ENCODE measurements around the gene KRTCAP2. TPM values are rescaled to one million over a fixed set of nuclear protein-coding genes. Genes with fewer than 3 reads are reported as not detected.
"Not testable (repeated sequence)": the region's sequence is repeated elsewhere in the genome, so short reads cannot be mapped to it uniquely, and the experiment has no call there.

Gene KRTCAP2
- total and polyA plus RNA-seq, 3 donors from 2014 or later = 242 to 397 (median 255) TPM

DNA sequence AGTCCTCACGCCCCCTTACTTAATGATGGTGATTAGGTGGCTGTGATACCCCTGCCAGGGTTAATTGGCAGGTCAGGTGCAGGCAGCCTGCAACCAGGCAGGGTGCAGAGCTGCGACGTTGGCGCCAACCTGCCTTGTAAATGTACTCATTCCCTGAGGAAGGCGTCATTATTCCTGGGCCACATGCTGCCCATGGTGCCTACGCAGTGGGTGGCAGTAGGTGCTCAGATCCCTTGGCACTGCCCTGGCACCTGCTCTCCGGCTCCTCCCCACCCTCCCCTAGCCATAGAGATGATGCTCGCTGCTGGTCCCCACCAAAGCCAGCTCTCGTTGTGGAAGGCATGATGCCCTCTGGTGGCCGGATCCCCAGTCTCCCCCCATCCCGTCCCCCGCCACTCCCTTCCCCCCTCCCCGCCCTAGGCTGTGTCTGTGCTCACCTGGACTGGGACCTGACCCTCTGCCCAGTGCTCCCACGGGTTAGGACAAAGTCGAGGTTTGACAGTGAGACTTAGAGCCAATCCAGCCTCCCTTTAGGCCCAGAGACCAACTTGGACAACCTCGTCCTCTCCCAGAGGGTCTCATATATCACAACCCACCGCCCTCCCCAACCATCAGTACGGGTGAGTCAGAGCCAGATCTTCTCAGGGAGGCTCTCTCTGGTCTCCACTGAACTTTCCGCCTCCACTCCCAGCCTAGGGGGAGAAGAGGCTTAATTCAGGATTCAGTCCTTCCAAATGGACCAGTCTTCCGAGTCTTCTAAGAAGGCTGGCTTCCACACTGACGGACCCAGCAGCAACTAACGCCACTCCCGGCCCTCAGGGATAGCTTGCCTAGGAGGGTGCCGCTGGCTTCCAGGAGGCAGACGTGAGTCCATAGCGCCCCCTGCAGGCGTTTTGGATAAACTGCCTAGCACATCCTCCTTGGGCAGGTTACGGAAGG lies 5.7 kb downstream of the KRTCAP2 start:
- H3K27ac ChIP-seq = peak overlapping the region in 1 of 2 donors; percentile 45
- TF ChIP-seq POLR2A (IDR thresholded peaks at IDR 0.05) (no peak), CTCF (IDR thresholded peaks at IDR 0.05) (peak; percentile 90 to 91 (median 90))

DNA sequence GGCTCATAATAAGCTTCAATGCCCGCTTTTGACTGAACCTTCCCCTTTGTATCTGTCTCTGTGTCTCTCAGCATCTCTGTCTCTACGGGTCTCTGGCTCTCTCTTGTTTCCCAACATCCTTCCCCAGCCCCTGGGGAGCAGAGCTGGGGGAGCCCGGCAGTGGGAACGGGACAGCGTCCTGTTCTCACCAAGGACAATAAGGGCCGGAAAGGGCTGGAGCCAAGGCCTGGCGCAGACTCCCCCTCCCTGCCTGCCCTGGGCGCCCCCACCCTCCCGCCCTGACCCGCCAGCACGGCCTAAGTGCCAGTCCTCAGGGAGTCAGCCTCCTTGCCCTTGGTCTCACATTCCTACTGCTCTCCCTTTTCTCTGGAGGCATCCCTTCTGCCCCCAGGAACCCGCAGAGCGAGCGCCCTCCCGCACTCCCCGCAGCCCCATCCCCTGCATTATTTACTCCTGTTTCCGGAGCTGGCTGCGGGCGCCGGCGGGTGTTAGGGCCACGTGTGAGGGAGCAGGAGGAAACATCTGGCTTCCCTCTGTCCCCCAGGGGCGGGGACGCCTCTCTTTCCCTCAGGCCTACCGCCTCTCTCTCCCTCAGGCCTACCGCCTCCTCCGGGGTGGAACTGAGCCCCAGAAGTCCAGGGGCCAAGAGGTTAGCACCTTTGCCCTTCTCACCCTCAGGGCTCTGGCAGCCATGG lies 6.5 kb downstream of the KRTCAP2 start:
- peak; percentile 50 for DNase-seq
- H3K36me3 ChIP-seq (ENCODE audit: low read depth, missing control alignments) = no peaks in the 10 kb centered on the region
- no peaks in the 10 kb centered on the region for H3K27me3 ChIP-seq
- H3K9me3 ChIP-seq = no peaks in the 10 kb centered on the region
- no peak for TF ChIP-seq CTCF (IDR thresholded peaks at IDR 0.05)
- TF ChIP-seq POLR2A (IDR thresholded peaks at IDR 0.05) = no peak
- peaks cover 22% of the 10 kb centered on the region for H3K4me1 ChIP-seq
- WGBS, 2 donors = 6 to 7% methylated on average over 17 to 27 of the region's 27 CpGs
- intact Hi-C loops (cut with DNase I; ENCODE audit: low total_unique reads) = loop anchor here (5.0 kb wide), 1 partner anchor 74 kb away; no protein-coding TSS in a partner anchor
- H3K4me3 ChIP-seq = no peak overlapping the region
- H3K27ac ChIP-seq = no peak overlapping the region

More for the DNA sequence above, 5.7 kb downstream of the KRTCAP2 start:
- Histone ChIP-seq H3K4me1 (peaks cover 26% of the 10 kb centered on the region), H3K9me3 (no peaks in the 10 kb centered on the region), H3K4me3 (no peak overlapping the region), H3K36me3 (ENCODE audit: low read depth, missing control alignments) (no peaks in the 10 kb centered on the region), H3K27me3 (no peaks in the 10 kb centered on the region)
- peak; percentile 93 for DNase-seq
- intact Hi-C loops (cut with DNase I; ENCODE audit: low total_unique reads) = loop anchor here (5.0 kb wide), 1 partner anchor 75 kb away; no protein-coding TSS in a partner anchor
- WGBS, 2 donors = 6 to 7% methylated on average over 19 to 28 of the region's 28 CpGs

GRCh38 chr1:155166051-155166470 lies 7.0 kb downstream of the KRTCAP2 start:
- no peaks in the 10 kb centered on the region for H3K36me3 ChIP-seq (ENCODE audit: low read depth, missing control alignments)
- H3K9me3 ChIP-seq = no peaks in the 10 kb centered on the region
- intact Hi-C loops (cut with DNase I; ENCODE audit: low total_unique reads) = loop anchor here (5.0 kb wide), 1 partner anchor 74 kb away; no protein-coding TSS in a partner anchor
- H3K27ac ChIP-seq = no peak overlapping the region
- DNase-seq = no peak
- WGBS, 2 donors = 42% methylated on average over 8 of the region's 8 CpGs
- H3K4me3 ChIP-seq = no peak overlapping the region
- H3K27me3 ChIP-seq = no peaks in the 10 kb centered on the region
- peaks cover 22% of the 10 kb centered on the region for H3K4me1 ChIP-seq
- TF ChIP-seq POLR2A (IDR thresholded peaks at IDR 0.05) (no peak), CTCF (IDR thresholded peaks at IDR 0.05) (no peak)

DNA sequence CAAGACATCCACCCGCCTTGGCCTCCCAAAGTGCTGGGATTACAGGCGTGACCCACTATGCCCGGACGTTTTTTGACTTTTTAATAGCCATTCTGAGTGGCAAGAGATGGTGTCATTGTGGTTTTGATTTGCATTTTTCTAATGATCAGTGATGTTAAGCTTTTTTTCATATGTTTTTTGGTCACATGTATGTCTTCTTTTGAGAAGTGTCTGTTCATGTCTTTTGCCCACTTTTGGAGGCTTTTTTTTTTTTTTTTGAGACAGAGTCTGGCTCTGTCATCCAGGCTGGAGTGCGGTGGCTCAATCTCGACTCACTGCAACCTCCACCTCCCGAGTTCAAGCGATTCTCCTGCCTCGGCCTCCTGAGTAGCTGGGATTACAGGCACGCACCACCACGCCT lies 8.5 kb downstream of the KRTCAP2 start:
- H3K4me1 ChIP-seq = peaks cover 21% of the 10 kb centered on the region
- 88 to 97% methylated on average over 11 of the region's 11 CpGs for WGBS, 2 donors
- H3K36me3 ChIP-seq (ENCODE audit: low read depth, missing control alignments); DNase-seq; H3K9me3 ChIP-seq; H3K27me3 ChIP-seq; H3K27ac ChIP-seq; H3K4me3 ChIP-seq: not testable (repeated sequence)
- intact Hi-C loops (cut with DNase I; ENCODE audit: low total_unique reads) = loop anchor here (5.0 kb wide), 1 partner anchor 72 kb away; no protein-coding TSS in a partner anchor

- H3K9me3 ChIP-seq; H3K27ac ChIP-seq; H3K4me3 ChIP-seq; intact Hi-C loops (cut with DNase I; ENCODE audit: low total_unique reads); DNase-seq; H3K36me3 ChIP-seq (ENCODE audit: low read depth, missing control alignments); H3K27me3 ChIP-seq: not testable (repeated sequence)
- peaks cover 14% of the 10 kb centered on the region for H3K4me1 ChIP-seq
- WGBS, 2 donors = 96% methylated on average over 4 of the region's 4 CpGs
Measured at GRCh38 chr1:155163785-155164184, 9.3 kb downstream of the KRTCAP2 start.

GRCh38 chr1:155162631-155163030 lies 10.5 kb downstream of the KRTCAP2 start:
- H3K36me3 ChIP-seq (ENCODE audit: low read depth, missing control alignments); DNase-seq; H3K4me3 ChIP-seq; H3K27ac ChIP-seq; H3K9me3 ChIP-seq; H3K4me1 ChIP-seq; intact Hi-C loops (cut with DNase I; ENCODE audit: low total_unique reads); H3K27me3 ChIP-seq: not testable (repeated sequence)
- 90 to 98% methylated on average over 6 of the region's 6 CpGs for WGBS, 2 donors
